ENCODE measurements around the gene NFATC4. TPM values are rescaled to one million over a fixed set of nuclear protein-coding genes. Genes with fewer than 3 reads are reported as not detected.

NFATC4 gene
- total and polyA plus RNA-seq, 2 of the 4 experiments (the other 2 are of a cell fraction): 15.6 to 35.8 TPM

GRCh38 chr14:24351517-24351916, 16.5 kb upstream of the NFATC4 start:
- Histone ChIP-seq H2BK5ac (ENCODE audit: low read depth, low read length, poor library complexity, severe bottlenecking) (no peak overlapping the region), H3K4ac (ENCODE audit: low read depth, low read length) (no peak overlapping the region), H3K4me3 (ENCODE audit: insufficient read depth, low read depth, low read length) (no peak overlapping the region), H4K91ac (ENCODE audit: insufficient read depth, low read depth, low read length) (no peak overlapping the region; the same call in 1 of the 2 replicates), H2AK5ac (ENCODE audit: low read depth, low read length) (no peak overlapping the region), H3K23ac (ENCODE audit: low read depth, low read length) (0 out of 2 replicates have a peak overlapping the region, but pooled peaks have one; percentile 47), H3K9me1 (ENCODE audit: insufficient read depth, low read length) (peaks cover 3% of the 10 kb centered on the region; the same call in 1 of the 2 replicates), H3K4me1 (ENCODE audit: control insufficient read depth, insufficient read depth, low read length) (peaks cover 9% of the 10 kb centered on the region), H2AFZ (replicated peaks; ENCODE audit: low read length, poor library complexity) (peak overlapping the region; percentile 59), H2AK9ac (replicated peaks; ENCODE audit: low read depth, low read length, poor library complexity) (no peak overlapping the region), H3K36me3 (ENCODE audit: control insufficient read depth, insufficient read depth, low read length) (no peaks in the 10 kb centered on the region), H4K20me1 (ENCODE audit: insufficient read depth, low read length) (no peaks in the 10 kb centered on the region), H2BK20ac (ENCODE audit: low read depth, low read length) (no peak overlapping the region), H2BK15ac (ENCODE audit: low read depth, low read length) (no peak overlapping the region), H3K4me2 (ENCODE audit: low read depth, low read length) (peak overlapping the region; percentile 19; the same call in 1 of the 2 replicates), H2BK120ac (ENCODE audit: low read depth, low read length) (no peak overlapping the region), H3K18ac (ENCODE audit: low read depth, low read length) (no peak overlapping the region), H4K5ac (ENCODE audit: low read depth, low read length) (no peak overlapping the region), H3K9ac (ENCODE audit: low read depth, low read length) (no peak overlapping the region), H3K14ac (replicated peaks; ENCODE audit: low read depth, low read length) (no peak overlapping the region), H3K27me3 (ENCODE audit: control insufficient read depth, insufficient read depth, low read length) (peaks cover 24% of the 10 kb centered on the region), H3K79me1 (ENCODE audit: low read depth in 1 of 2, low read length in 2 of 2) (no peaks in the 10 kb centered on the region), H3K27ac (ENCODE audit: insufficient read depth, low read length) (no peak overlapping the region), H3K56ac (ENCODE audit: extremely low read depth, insufficient read depth, low read length) (no peak overlapping the region), H4K8ac (ENCODE audit: low read depth in 2 of 2, low read length in 2 of 2) (no peak overlapping the region), H3K9me3 (ENCODE audit: control insufficient read depth, insufficient read depth, low read length) (no peaks in the 10 kb centered on the region)
- POLR2A ChIA-PET (ENCODE audit: unreplicated experiment): no interaction called here
- peak; percentile 43 for DNase-seq
- no TSS peak for BruUV-seq (replicated peaks)
- TF ChIP-seq CHD1 (IDR thresholded peaks at IDR 0.05; ENCODE audit: low read depth, low read length): no peak
- TF ChIP-seq RAD21 (IDR thresholded peaks at IDR 0.05; ENCODE audit: low read length): no peak
- peak; percentile 33; the same call in 1 of the 2 replicates for TF ChIP-seq MAFK (IDR thresholded peaks at IDR 0.05; ENCODE audit: low read depth, low read length)
- 0% methylated on average over 1 of the region's 4 CpGs; no CpG with 5 or more reads in 1 of the 2 experiments for WGBS, 2 experiments (ENCODE audit: extremely low coverage in 2 of 2, insufficient read length in 1 of 2)
- peak; percentile 83 for ATAC-seq (ENCODE audit: low read depth)
- dilution Hi-C loops (cut with HindIII; ENCODE audit: low sequenced_read_pairs, unreplicated experiment): no loop called here
- in situ Hi-C loops (cut with MboI; ENCODE audit: low sequenced_read_pairs): no loop called here
- CTCF ChIA-PET: interaction anchor here (2.1 to 2.4 kb wide), 2 partner anchors 19 to 80 kb away, joined by 9 to 11 read pairs; no protein-coding TSS in a partner anchor
- intact Hi-C loops (cut with micrococcal nuclease): no loop called here

Data from IMR-90 (cell line).